ENCODE results near the gene LGR4.
"Not testable (repeated sequence)": the region's sequence is repeated elsewhere in the genome, so short reads cannot be mapped to it uniquely, and the experiment has no call there.

LGR4 gene

GRCh38 chr11:27456140-27456794 is 16.3 kb downstream of the LGR4 start:
- DNase-seq = no peak

DNA sequence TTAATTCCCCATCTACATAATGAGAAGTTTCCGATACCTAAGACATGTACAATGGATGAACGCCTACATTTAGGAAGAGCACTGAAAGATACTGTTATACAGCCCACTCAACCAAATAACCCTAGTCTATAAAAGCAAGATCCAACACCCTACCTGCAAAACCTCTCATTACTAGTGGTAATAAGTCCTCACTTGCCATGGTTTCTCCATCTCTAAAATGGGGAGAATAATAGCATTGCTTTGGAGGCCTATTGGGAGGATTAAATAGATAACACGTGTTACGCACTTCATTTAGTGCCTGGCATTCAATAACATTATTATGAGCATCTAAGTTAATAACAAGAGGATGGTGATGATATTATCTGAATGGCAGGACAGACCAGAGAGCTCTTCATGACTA is 16.9 kb downstream of the LGR4 start:
- DNase-seq = no peak

DNA sequence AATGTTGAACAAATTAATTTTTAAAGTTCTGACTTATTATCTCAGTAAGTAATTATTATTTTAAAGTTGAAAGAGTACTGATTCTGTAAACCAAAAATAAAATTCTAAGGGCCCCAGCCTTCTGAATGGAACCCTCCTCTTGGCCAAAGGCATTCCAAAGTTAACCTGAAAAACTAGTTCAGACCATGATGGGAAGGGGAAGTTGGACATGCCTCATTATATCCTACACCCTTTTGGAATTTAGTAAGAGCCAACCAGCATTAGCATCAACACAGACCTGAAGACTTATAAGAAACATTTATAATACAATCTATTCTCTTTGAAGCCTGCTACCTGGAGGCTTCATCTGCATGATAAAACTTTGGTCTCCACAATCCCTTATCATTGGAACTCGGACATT is 18.9 kb downstream of the LGR4 start:
- no peak for DNase-seq

DNA sequence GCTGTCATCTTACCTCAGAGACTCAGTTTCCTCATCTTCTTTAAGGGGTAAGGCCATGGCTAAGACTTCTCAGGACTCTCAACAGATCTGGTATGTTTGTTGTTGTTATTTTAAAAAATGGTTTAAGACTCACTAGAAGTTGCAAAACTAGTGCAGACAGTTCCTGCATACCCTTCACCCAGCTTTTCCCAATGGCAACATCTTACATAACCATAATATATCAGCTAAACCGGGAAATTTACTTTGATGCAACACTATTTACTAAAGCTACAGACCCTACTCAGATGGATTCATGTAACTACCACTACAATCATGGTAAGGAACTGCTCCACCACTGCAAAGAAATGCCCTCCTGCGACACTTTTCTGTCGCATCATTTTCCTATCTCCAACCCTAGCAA is 20.4 kb downstream of the LGR4 start:
- no peak for DNase-seq

GRCh38 chr11:27451244-27451965 is 21.2 kb downstream of the LGR4 start:
- no peak for DNase-seq

DNA sequence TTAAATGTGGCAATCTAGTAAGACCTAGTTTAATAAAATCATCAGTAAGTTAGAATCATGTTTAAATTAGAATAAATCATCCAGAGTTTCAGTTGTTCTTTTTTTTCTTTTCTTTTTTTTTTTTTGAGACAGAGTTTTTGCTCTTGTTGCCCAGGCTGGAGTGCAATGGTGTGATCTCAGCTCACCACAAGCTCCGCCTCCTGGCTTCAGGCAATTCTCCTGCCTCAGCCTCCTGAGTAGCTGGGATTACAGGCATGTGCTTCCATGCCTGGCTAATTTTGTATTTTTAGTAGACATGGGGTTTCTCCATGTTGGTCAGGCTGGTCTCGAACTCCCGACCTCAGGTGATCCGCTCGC is 24.4 kb downstream of the LGR4 start:
- not testable (repeated sequence) for DNase-seq

DNA sequence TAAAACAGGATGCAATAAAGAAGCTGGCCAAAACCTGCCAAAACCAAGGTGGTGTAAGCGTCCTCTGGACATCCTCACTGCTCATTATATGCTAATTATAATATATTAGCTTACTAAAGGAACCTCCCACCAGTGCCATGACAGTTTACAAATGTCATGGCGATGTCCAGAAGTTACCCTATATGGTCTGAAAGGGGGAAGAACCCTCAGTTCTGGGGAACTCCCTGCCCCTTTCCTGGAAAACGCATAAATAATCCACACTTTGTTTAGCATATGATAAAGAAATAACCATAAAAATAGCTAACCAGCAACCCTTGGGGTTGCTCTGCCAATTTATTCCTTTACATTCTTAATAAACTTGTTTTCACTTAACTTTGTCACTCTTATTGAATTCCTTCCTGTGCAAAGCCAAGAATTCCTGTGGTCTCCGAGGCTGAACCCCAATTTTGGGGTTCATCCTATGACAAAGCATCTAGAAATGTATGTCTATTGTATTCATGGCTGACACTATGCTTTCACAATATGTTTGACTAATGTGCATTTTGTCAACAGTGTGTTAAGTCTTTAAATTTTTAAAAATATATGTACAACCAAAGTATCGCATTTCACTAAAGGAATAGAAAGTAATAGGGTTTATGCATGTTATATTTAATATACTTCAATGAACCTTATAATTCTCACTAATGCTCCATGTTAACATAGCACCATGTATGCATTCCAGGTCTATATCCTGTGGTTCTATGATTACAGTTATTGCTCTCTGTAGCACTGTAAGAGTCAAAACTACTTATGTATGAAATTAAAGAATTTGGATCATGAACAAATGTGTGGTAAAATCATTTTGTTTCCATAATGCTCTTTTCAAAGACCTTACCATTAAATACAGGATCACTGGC is 25.1 kb downstream of the LGR4 start:
- no peak for DNase-seq

GRCh38 chr11:27445625-27446024 is 27.0 kb downstream of the LGR4 start:
- no peak for DNase-seq

GRCh38 chr11:27444801-27445215 is 27.8 kb downstream of the LGR4 start:
- DNase-seq = no peak

GRCh38 chr11:27443746-27444507 is 28.7 kb downstream of the LGR4 start:
- DNase-seq = no peak

DNA sequence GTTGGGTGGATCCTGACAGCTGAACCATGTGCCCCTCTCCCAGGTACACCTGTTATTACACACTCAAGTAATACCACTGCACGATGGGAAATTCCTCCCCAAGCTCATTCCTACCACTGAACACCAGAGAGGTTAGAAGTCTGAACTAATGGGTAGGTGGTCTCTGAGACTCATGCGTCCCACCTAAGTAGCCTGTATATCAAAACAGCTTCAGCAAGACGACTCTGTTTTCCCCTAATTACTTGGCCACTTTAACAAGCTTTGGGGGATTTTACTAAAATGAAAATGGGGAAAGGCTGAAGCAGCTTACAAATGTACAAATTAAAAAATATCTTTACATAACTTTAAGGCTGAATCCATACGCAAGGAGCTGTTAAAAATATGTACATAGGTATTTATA is 29.4 kb downstream of the LGR4 start:
- DNase-seq = no peak

GRCh38 chr11:27440090-27440489 is 32.5 kb downstream of the LGR4 start:
- DNase-seq = no peak

DNA sequence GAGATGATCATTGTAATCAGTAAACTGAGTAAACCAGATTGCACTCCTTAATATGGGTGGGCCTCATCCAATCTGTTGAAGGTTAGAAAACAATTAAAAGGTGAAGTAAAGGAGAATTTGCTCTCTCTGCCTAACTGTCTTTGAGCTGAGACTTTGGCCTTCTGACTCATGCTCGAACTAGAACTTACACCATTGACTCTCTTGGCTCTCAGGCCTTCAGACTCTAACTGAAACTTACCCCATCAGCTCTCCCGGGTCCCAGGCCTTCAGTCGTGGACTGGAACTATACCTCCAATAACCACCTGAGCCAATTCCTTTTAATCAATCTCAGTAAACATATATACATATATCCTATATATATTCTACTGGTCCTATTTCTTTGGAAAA is 34.0 kb downstream of the LGR4 start:
- no peak for DNase-seq

- DNase-seq = no peak
Measured at GRCh38 chr11:27437829-27438594, 34.6 kb downstream of the LGR4 start.

- no peak for DNase-seq
Measured at GRCh38 chr11:27436916-27437315, 35.7 kb downstream of the LGR4 start.

DNA sequence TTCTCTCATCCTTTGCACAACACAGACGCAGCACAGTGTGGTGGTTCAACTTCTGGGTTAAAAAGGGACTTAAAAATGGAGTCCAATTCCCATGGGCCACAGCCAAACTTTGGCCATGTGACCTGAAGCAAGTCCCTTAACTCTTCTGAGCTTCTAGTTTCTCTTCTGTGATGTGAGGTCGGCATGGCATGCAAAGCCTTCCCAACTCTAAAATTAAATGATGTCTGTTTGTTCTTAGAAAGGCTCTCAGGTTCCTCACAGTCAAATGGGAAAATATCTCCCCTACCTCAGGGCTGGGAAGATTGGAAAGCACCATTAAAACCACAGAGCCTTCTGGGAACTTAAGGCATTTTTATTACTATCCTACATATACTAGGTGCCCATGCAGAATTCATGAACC is 38.8 kb downstream of the LGR4 start:
- no peak for DNase-seq

GRCh38 chr11:27431808-27432207 is 40.8 kb downstream of the LGR4 start:
- no peak for DNase-seq

- DNase-seq = no peak
Measured at GRCh38 chr11:27429761-27430393, 42.7 kb downstream of the LGR4 start.

DNA sequence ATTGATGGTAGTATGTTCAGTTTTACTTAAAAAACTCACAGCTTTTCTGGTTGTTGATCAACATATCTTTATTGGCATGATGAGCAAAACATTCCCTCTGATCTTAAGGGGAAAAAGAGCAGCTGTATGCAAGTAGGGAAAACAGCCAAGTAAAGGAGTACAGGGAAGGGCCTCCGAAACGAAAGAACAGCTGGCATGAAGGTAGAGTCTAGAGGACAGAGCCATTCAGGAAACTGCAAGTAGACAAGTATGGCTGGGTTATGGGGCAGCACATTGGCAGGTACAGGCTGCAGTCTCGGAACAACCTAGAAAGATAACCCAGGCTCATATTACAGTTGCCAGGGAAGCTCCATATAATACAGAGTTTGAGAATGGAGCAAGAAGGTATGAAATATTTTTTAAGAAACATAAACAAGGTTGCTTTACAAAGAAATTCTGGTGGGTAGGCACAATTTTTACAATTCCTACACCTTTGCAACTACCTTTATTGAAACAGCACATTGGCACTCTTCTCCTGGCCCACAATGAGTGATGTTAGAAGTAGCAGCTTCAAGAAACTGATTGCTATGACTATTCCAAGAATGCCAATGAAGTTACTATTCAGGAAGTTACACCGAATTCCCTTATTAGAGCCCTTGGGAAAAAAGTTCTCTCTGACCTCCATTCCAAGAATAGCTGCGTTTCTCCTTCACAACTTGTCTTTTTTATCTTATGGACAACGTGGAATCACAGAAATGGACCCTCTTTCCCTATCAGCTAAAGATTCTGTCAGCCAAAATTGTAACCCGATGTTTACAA is 45.2 kb downstream of the LGR4 start:
- no peak for DNase-seq

GRCh38 chr11:27425814-27426213 is 46.8 kb downstream of the LGR4 start:
- DNase-seq = no peak

- no peak for DNase-seq
Measured at GRCh38 chr11:27423125-27423524, 49.5 kb downstream of the LGR4 start.
